ENCODE measurements around the gene STIM1.

- no peak for TF ChIP-seq FOS (IDR thresholded peaks at IDR 0.05; ENCODE audit: borderline replicate concordance, extremely low read depth, insufficient read length)
- no peak for TF ChIP-seq ZNF384 (IDR thresholded peaks at IDR 0.05; ENCODE audit: borderline replicate concordance, low read depth, low read length)
- TF ChIP-seq POLR2AphosphoS5 (IDR thresholded peaks at IDR 0.05; ENCODE audit: low read length), result no peak; the same call in 1 of the 2 replicates
- TF ChIP-seq, protein P1, sequence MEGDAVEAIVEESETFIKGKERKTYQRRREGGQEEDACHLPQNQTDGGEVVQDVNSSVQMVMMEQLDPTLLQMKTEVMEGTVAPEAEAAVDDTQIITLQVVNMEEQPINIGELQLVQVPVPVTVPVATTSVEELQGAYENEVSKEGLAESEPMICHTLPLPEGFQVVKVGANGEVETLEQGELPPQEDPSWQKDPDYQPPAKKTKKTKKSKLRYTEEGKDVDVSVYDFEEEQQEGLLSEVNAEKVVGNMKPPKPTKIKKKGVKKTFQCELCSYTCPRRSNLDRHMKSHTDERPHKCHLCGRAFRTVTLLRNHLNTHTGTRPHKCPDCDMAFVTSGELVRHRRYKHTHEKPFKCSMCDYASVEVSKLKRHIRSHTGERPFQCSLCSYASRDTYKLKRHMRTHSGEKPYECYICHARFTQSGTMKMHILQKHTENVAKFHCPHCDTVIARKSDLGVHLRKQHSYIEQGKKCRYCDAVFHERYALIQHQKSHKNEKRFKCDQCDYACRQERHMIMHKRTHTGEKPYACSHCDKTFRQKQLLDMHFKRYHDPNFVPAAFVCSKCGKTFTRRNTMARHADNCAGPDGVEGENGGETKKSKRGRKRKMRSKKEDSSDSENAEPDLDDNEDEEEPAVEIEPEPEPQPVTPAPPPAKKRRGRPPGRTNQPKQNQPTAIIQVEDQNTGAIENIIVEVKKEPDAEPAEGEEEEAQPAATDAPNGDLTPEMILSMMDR (IDR thresholded peaks at IDR 0.05 in 2 of 3, conservative IDR thresholded peaks at IDR 0.05 in 1 of 3; ENCODE audit: control insufficient read depth in 2 of 3, extremely low read depth in 1 of 3, insufficient read depth in 1 of 3, low read depth in 3 of 3, low read length in 3 of 3), result no peak
- TF ChIP-seq CHD1 (IDR thresholded peaks at IDR 0.05; ENCODE audit: low read depth, low read length), result no peak
- no peak for TF ChIP-seq MAX (IDR thresholded peaks at IDR 0.05; ENCODE audit: low read depth, low read length)
- TF ChIP-seq YY1 (IDR thresholded peaks at IDR 0.05; ENCODE audit: low read depth, low read length), result no peak
- TF ChIP-seq TAF1 (IDR thresholded peaks at IDR 0.05; ENCODE audit: borderline replicate concordance, low read depth, low read length), result no peak
- peak; percentile 52 for TF ChIP-seq POLR2A (IDR thresholded peaks at IDR 0.05; ENCODE audit: low read depth, low read length)
- TF ChIP-seq JUND (IDR thresholded peaks at IDR 0.05; ENCODE audit: low read depth, low read length), result no peak
- no peak for TF ChIP-seq IKZF2 (IDR thresholded peaks at IDR 0.05)
- no peak for TF ChIP-seq POU2F2 (IDR thresholded peaks at IDR 0.05; ENCODE audit: borderline replicate concordance, low read depth, low read length)
- TF ChIP-seq HDAC6 (IDR thresholded peaks at IDR 0.05; ENCODE audit: unreplicated experiment), result no peak
- TF ChIP-seq NRF1 (conservative IDR thresholded peaks at IDR 0.05; ENCODE audit: low read depth, low read length), result no peak
Observed at GRCh38 chr11:3827434-3828186, 27.9 kb upstream of the STIM1 start.

All from GM12878 (cell line).